ENCODE results near the gene WWOX. TPM values are rescaled to one million over a fixed set of nuclear protein-coding genes. Genes with fewer than 3 reads are reported as not detected.

WWOX gene
- total RNA-seq, 1 experiment from 2014 or later = 15.6 TPM

- Histone ChIP-seq H3K4me2 (ENCODE audit: insufficient read depth, insufficient read length, low read length) (no peak overlapping the region), H4K8ac (replicated peaks; ENCODE audit: insufficient read length, low read depth, low read length) (no peak overlapping the region), H2BK15ac (ENCODE audit: low read depth, low read length) (no peak overlapping the region), H3K79me2 (ENCODE audit: insufficient read depth, low read length) (no peaks in the 10 kb centered on the region), H3K4me1 (ENCODE audit: insufficient read depth, low read length) (no peaks in the 10 kb centered on the region), H3K27me3 (ENCODE audit: insufficient read depth, low read length) (no peaks in the 10 kb centered on the region), H3T11ph (ENCODE audit: low read length) (no peak overlapping the region), H2AFZ (ENCODE audit: low read length) (no peak overlapping the region), H2BK120ac (ENCODE audit: low read depth, low read length, poor library complexity, severe bottlenecking) (no peak overlapping the region), H3K23me2 (ENCODE audit: insufficient read length, low read depth, low read length, poor library complexity, severe bottlenecking) (no peaks in the 10 kb centered on the region), H3K56ac (ENCODE audit: insufficient read length, low read depth, low read length) (no peak overlapping the region), H3K27ac (ENCODE audit: insufficient read length, low read depth, low read length) (no peak overlapping the region), H3K9me3 (ENCODE audit: control insufficient read depth, low read depth, low read length) (no peaks in the 10 kb centered on the region), H2BK12ac (ENCODE audit: insufficient read length, low read depth, low read length) (no peak overlapping the region), H3K23ac (ENCODE audit: insufficient read length, low read depth, low read length) (no peak overlapping the region), H3K14ac (ENCODE audit: insufficient read depth, low read length) (no peak overlapping the region), H2BK20ac (ENCODE audit: low read depth, low read length, poor library complexity, severe bottlenecking) (no peak overlapping the region), H2AK5ac (ENCODE audit: insufficient read length, low read length) (no peak overlapping the region), H3K9ac (ENCODE audit: extremely low read depth, insufficient read length, low read length) (no peak overlapping the region), H4K91ac (ENCODE audit: insufficient read length, low read depth, low read length) (no peak overlapping the region), H3K79me1 (ENCODE audit: insufficient read depth, low read depth, low read length, poor library complexity, severe bottlenecking) (no peaks in the 10 kb centered on the region), H4K20me1 (ENCODE audit: control insufficient read depth, insufficient read depth, insufficient read length) (no peaks in the 10 kb centered on the region), H3K4ac (ENCODE audit: low read depth, low read length) (no peak overlapping the region), H2BK5ac (ENCODE audit: insufficient read length, low read length) (no peak overlapping the region), H4K5ac (ENCODE audit: insufficient read length, low read depth, low read length) (no peak overlapping the region), H3K18ac (ENCODE audit: insufficient read length, low read depth, low read length) (no peak overlapping the region)
- H3K36me3 Mint-ChIP-seq (ENCODE audit: insufficient read depth in 1 of 3, low read depth in 3 of 3) = no peaks in the 10 kb centered on the region
- no peak for TF ChIP-seq CTCF (conservative IDR thresholded peaks at IDR 0.05)
- no CpG with 5 or more reads among the region's 2 CpGs for WGBS (ENCODE audit: extremely low coverage, insufficient read length, low lambda C conversion rate)
- no peak for DNase-seq
- H3K9me3 Mint-ChIP-seq = no peaks in the 10 kb centered on the region
- H3K4me1 Mint-ChIP-seq = peaks cover 8% of the 10 kb centered on the region in 2 experiments
- no peak overlapping the region for H3K4me3 Mint-ChIP-seq
- H3K27ac Mint-ChIP-seq = no peak overlapping the region; a peak in 1 of 7 replicates
- H3K27me3 Mint-ChIP-seq (ENCODE audit: low read depth) = no peaks in the 10 kb centered on the region
These were observed 340.2 kb downstream of the WWOX start for GRCh38 chr16:78439646-78440045.
